SKM-1 (cell line): ENCODE measurements around the gene HSBP1L1.
"Not testable (repeated sequence)": the region's sequence is repeated elsewhere in the genome, so short reads cannot be mapped to it uniquely, and the experiment has no call there.

Experiments
- DNase-seq: peaks from one replicate; lab custom pipeline; 2025; ENCODE audit not compliant: unreplicated experiment; lab: John Stamatoyannopoulos, UW

The HSBP1L1 gene

DNA sequence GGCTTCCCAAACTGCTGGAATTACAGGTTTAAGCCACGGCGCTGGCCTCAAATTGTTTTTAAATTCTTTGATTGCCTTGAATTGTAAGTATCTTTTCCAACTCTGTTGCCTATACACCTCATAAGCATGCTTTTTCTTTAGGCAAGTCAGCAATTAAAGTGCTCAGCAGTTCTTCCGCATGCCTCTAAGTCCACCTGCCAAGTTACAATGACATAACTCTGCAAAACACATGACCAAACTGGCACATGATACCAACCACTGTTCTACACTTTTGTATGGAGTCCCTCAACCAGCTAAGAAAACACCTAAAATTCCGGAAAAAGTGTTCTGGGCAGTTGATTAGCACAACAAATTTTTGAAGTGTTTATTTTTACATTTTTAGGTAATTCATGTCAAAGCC lies 18.8 kb downstream of the HSBP1L1 start:
- DNase-seq: no peak

GRCh38 chr18:79983793-79984192 lies 19.4 kb downstream of the HSBP1L1 start:
- DNase-seq: no peak

GRCh38 chr18:79985172-79985571 lies 20.7 kb downstream of the HSBP1L1 start:
- DNase-seq: no peak

- no peak for DNase-seq
Observed at GRCh38 chr18:79986726-79987125, 22.3 kb downstream of the HSBP1L1 start.

DNA sequence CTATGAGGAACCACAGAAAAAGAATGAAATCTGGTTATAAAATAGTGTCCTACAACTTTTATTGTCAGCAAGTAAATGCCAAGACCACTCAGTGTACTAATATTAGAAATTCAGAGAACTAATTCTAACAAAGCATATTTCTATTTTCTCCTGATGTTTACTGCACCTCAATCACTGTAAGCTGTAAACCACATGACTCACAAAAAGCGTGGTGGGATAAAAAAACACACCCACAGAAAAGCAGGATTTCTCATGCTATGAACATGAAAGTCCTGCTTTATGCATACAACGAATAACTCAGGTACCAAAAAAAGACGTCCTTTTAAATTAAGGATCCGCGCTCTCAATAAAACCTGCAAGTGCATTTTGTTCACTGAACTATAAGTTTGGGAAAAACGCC lies 23.1 kb downstream of the HSBP1L1 start:
- no peak for DNase-seq

GRCh38 chr18:79988071-79988450 lies 23.6 kb downstream of the HSBP1L1 start:
- no peak for DNase-seq

- peak; percentile 72 for DNase-seq
Observed at GRCh38 chr18:79988451-79989194, 24.2 kb downstream of the HSBP1L1 start, which contains the start of gene TXNL4A. TSS of gene TXNL4A (minus strand) at chr18:79988563. CDS start at chr18:79988392, 171 bp downstream.

DNA sequence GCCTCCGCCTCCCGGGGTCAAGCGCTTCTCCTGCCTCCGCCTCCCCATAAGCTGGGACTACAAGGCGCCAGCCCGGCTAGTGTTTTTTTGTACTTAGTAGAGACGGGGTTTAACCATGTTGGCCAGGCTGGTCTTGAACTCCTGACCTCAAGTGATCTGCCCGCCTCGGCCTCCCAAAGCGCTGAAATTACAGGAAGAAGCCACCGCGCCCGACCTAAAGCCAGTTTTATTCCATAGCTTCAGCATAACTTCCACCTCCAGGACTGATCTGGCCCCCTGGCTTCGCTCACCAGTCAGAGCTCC lies 24.7 kb downstream of the HSBP1L1 start:
- DNase-seq: no peak

- no peak for DNase-seq
Observed at GRCh38 chr18:79991494-79991893, 27.1 kb downstream of the HSBP1L1 start.

DNA sequence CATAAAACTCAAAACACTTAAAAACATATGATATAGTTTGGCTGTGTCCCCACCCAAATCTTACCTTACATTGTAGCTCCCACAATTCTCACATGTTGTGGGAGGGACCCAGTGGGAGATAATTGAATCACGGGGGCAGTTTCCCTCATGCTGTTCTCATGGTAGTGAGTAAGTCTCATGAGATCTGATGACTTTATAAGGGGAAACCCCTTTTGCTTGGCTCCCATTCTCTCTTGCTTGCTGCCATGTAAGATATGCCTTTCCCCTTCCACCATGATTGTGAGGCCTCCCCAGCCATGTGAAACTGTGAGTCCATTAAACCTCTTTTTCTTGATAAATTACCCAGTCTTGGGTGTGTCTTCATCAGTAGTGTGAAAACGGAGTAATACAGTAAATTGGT lies 35.3 kb downstream of the HSBP1L1 start:
- not testable (repeated sequence) for DNase-seq

- DNase-seq: no peak
Observed at GRCh38 chr18:80000877-80001276, 36.4 kb downstream of the HSBP1L1 start.

GRCh38 chr18:80002468-80002867 lies 38.0 kb downstream of the HSBP1L1 start:
- no peak for DNase-seq

DNA sequence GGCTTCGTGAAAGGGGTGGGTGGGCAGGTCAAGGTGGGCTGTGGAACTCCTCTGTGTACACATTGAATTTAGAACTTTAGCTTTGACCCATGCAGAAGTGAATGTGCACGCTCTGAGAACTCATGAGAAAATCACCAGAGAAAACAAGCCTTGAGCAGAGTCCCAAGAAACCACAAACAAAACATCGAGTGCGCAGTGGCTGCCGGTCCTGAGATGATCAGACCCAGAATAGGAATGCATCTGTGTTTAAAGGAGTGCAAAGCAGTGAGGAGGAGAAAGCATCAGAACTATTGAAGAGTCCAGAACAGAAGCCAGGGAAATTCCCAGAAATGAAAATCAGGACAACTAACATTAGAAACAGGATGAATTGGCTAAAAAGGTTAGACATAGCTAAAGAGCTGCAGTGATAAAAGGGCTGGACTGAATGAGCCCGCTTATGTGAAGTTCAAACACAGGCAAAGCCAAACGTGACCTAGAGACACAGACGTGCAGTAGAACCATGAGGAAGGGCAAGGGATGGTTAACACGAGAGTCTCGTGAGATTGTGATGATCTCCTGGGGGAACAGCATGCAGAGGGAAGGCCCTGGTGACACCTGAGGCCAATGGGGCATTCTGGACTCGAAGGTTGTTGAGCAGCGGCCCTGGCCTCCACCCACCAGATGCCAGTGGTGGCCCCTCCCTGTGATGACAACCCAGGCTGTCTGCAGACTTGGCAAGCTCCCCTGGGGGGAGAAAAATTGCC lies 40.3 kb downstream of the HSBP1L1 start:
- no peak for DNase-seq

DNA sequence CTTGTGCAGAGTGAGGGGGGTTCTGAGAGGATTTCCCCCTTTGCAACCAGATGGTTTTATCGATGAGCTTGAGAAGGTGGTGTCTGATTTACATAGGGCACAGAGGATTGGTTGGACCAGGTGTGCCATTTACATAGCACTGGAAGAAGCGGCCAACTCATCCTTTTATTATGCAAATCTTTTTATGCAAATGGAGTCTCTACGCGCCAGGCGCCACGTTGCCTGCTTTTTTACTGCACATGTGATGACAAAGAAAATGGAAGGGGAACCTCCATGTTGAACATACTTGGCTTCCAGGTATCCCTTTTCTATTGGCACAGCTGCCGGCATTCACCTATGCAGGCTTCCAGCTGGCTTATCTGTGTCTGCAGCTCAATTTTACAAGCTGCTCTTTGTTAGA lies 42.3 kb downstream of the HSBP1L1 start:
- DNase-seq: no peak

- no peak for DNase-seq
Observed at GRCh38 chr18:80009661-80010550, 45.5 kb downstream of the HSBP1L1 start.

DNA sequence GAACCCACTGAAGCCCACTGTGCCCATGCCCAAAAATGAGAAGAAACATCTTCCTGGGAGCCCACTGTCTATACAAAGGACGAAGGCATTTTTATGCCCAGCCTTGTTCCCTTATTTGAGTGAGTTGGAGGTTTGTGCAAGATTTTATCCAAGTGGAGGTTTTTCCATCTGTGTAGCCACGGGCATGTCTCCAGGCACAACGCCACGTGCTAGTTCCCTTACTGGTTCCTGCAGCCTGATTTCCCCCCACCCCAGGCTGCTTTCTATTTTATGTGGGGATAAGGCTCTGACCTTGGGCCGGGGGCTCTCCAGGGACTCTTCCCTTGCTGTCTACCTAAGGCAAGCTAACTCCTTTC lies 46.1 kb downstream of the HSBP1L1 start:
- no peak for DNase-seq

GRCh38 chr18:80011496-80012137 lies 47.2 kb downstream of the HSBP1L1 start:
- DNase-seq: not testable (repeated sequence)

DNA sequence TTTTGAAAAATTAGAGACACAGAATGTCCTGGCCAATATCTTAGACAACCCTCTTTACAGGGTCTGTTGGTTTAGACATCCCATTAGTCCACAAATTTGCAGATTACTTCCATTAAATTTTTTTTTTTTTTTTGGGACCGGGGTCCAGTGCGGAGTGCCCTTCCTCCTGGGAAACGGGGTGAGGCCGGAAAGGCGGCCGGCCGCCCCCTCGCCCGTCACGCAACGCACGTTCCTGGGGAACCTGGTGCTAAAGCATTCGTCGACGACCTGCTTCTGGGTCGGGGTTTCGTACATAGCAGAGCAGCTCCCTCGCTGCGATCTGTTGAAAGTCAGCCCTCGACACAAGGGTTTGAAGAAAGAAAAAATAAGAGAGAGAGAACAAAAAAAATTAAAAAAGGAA lies 48.3 kb downstream of the HSBP1L1 start:
- DNase-seq: no peak
